Stimulated activated CD8-positive, alpha-beta memory T cell treated with anti-CD3 and anti-CD28 coated beads, Interleukin-4, amount 100 ng/mL, for 24 hours (primary cell): ENCODE results near the gene YIPF5.
A peak's percentile ranks its signal among the peaks of the same experiment; 100 is the strongest.

Source experiments
- DNase-seq: peaks from one replicate; pipeline ENCODE4 v3.0.0-alpha.2; 2020; ENCODE audit warnings: low read depth

Gene YIPF5

GRCh38 chr5:144170276-144171024 is at the start of gene YIPF5, which contains the start of gene KCTD16:
Gene YIPF5, minus strand, starts transcription at chr5:144170659. Its CDS starts 704 bp downstream, at chr5:144169955.
Gene KCTD16, plus strand, starts transcription at chr5:144170873.
- DNase-seq: peak; percentile 94

GRCh38 chr5:144219869-144220268 is 49.4 kb upstream of the YIPF5 start:
- DNase-seq: no peak

GRCh38 chr5:144210655-144211054 is 40.2 kb upstream of the YIPF5 start:
- DNase-seq: no peak

GRCh38 chr5:144209361-144209760 is 38.9 kb upstream of the YIPF5 start:
- DNase-seq: no peak

- DNase-seq: no peak
Observed at GRCh38 chr5:144207875-144208444, 37.5 kb upstream of the YIPF5 start.

GRCh38 chr5:144206141-144206540 is 35.7 kb upstream of the YIPF5 start:
- DNase-seq: no peak

GRCh38 chr5:144205141-144205551 is 34.7 kb upstream of the YIPF5 start:
- DNase-seq: no peak

GRCh38 chr5:144203750-144204596 is 33.5 kb upstream of the YIPF5 start:
- DNase-seq: peak; percentile 7

- DNase-seq: no peak
Observed at GRCh38 chr5:144202726-144203125, 32.3 kb upstream of the YIPF5 start.

- no peak for DNase-seq
Observed at GRCh38 chr5:144202072-144202471, 31.6 kb upstream of the YIPF5 start.

- no peak for DNase-seq
Observed at GRCh38 chr5:144201588-144201987, 31.1 kb upstream of the YIPF5 start.

- no peak for DNase-seq
Observed at GRCh38 chr5:144198386-144198785, 27.9 kb upstream of the YIPF5 start.

- DNase-seq: no peak
Observed at GRCh38 chr5:144196612-144197011, 26.2 kb upstream of the YIPF5 start.

GRCh38 chr5:144195448-144195847 is 25.0 kb upstream of the YIPF5 start:
- no peak for DNase-seq

- no peak for DNase-seq
Observed at GRCh38 chr5:144194144-144194543, 23.7 kb upstream of the YIPF5 start.

GRCh38 chr5:144192661-144193060 is 22.2 kb upstream of the YIPF5 start:
- no peak for DNase-seq

GRCh38 chr5:144191998-144192397 is 21.5 kb upstream of the YIPF5 start:
- no peak for DNase-seq

GRCh38 chr5:144191531-144191930 is 21.1 kb upstream of the YIPF5 start:
- no peak for DNase-seq

- DNase-seq: peak; percentile 41
Observed at GRCh38 chr5:144189800-144190429, 19.5 kb upstream of the YIPF5 start.

GRCh38 chr5:144187699-144188294 is 17.3 kb upstream of the YIPF5 start:
- DNase-seq: peak; percentile 53

GRCh38 chr5:144183254-144183889 is 12.9 kb upstream of the YIPF5 start:
- DNase-seq: no peak
